ENCODE measurements around the gene ARHGAP15. TPM values are rescaled to one million over a fixed set of nuclear protein-coding genes. Genes with fewer than 3 reads are reported as not detected.

Gene ARHGAP15
- total and polyA plus RNA-seq, 9 donors = 1.5 to 10.0 (median 2.6) TPM

DNA sequence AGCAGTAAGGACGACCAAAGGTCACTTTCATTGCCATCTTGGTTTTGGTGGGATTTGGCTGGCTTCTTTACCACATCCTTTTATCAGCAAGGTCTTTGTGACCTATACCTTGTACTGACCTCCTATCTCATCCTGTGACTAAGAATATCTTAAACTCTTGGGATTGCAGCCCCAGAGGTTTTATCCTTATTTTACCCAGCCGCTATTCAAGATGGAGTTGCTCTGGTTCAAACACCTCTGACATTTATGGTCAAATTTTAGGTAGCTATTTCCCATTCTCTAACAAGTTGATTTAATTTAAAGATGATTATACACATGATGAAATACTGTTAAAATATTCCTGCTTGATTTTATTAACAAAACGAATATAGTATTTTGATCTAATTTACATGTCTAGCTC is 326.1 kb downstream of the ARHGAP15 start:
- TF ChIP-seq, protein P1, sequence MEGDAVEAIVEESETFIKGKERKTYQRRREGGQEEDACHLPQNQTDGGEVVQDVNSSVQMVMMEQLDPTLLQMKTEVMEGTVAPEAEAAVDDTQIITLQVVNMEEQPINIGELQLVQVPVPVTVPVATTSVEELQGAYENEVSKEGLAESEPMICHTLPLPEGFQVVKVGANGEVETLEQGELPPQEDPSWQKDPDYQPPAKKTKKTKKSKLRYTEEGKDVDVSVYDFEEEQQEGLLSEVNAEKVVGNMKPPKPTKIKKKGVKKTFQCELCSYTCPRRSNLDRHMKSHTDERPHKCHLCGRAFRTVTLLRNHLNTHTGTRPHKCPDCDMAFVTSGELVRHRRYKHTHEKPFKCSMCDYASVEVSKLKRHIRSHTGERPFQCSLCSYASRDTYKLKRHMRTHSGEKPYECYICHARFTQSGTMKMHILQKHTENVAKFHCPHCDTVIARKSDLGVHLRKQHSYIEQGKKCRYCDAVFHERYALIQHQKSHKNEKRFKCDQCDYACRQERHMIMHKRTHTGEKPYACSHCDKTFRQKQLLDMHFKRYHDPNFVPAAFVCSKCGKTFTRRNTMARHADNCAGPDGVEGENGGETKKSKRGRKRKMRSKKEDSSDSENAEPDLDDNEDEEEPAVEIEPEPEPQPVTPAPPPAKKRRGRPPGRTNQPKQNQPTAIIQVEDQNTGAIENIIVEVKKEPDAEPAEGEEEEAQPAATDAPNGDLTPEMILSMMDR (IDR thresholded peaks at IDR 0.05) = no peak
- TF ChIP-seq POLR2A (IDR thresholded peaks at IDR 0.05) (no peak), EP300 (IDR thresholded peaks at IDR 0.05) (no peak)
- H3K36me3 ChIP-seq = no peaks in the 10 kb centered on the region
- H3K4me3 ChIP-seq = no peak overlapping the region
- H3K27ac ChIP-seq = no peak overlapping the region
- no peaks in the 10 kb centered on the region for H3K9me3 ChIP-seq
- no peaks in the 10 kb centered on the region for H3K4me1 ChIP-seq (ENCODE audit: insufficient read depth)
- 85 to 95% (median 92%) methylated on average over 3 of the region's 3 CpGs for WGBS, 3 donors
- no peak for DNase-seq
- intact Hi-C loops (cut with DNase I) = no loop called here
- no peaks in the 10 kb centered on the region for H3K27me3 ChIP-seq

DNA sequence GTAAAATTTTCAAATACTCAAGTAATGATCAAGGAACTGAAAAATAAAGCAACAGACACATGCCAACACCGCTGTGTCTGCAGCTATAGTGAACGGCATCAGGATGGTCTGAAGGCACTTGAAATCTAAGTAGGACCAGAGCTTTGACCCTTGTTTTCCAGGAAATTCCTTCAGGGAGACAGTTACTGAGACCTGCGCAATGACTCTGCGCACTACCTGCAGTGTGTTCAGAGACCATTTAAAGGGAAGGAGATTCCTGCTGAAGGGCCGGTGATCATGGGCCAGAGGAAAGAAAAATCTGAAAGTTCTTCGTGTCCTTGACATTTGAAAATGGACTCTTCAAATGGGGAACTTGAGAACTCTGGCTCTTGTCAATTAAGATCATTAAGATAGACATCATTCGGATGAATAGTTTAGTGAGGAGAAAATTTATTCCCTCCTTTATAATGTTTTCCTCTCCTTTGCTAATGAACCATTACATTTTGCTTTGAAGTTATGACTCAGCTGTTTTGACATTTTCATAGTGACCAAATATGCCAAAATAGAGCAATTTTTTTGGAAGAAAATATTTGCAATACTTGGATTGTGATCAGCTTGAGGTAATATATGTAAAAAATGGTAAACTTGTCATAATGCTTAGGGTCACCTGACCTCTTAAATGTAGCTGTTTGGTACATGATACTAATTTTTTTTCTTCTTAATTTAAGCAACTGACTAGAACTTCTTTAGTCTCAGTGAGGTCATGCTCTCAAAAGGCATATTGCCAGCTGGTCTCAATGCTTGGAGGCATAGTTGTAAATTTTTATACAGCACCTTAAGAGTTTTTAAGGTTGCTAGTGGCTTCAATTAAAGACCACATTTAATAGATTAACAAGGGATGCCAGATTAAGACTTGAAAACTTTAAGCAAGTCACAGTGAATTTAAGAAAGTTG is 329.3 kb downstream of the ARHGAP15 start:
- Histone ChIP-seq H3K4me1 (ENCODE audit: insufficient read depth) (no peaks in the 10 kb centered on the region), H3K27ac (no peak overlapping the region), H3K36me3 (no peaks in the 10 kb centered on the region), H3K4me3 (no peak overlapping the region), H3K27me3 (no peaks in the 10 kb centered on the region), H3K9me3 (no peaks in the 10 kb centered on the region)
- intact Hi-C loops (cut with DNase I) = no loop called here
- TF ChIP-seq, protein P1 (IDR thresholded peaks at IDR 0.05) = no peak
- TF ChIP-seq EP300 (IDR thresholded peaks at IDR 0.05) (no peak), POLR2A (IDR thresholded peaks at IDR 0.05) (no peak)
- 89 to 96% (median 90%) methylated on average over 7 of the region's 7 CpGs for WGBS, 3 donors
- DNase-seq = no peak

DNA sequence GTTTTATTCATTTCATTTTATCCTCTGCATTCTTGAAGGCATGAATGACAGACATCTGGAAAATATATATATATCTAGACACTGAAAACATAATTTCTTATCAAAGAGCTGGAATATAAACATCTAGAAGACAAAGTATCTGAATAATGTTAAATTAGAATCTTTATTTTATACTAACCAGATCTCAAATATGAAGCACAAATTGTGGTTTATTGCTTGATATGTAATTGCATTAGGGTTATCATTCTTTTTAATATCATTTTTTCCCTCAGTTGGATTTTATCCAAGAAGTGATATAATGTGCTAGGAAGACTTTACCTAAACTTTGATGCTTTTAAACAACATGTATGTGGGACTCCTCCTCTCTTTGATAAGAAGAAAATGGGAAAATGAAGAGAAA is 331.2 kb downstream of the ARHGAP15 start:
- TF ChIP-seq, protein P1 (IDR thresholded peaks at IDR 0.05) = no peak
- TF ChIP-seq POLR2A (IDR thresholded peaks at IDR 0.05) (no peak), EP300 (IDR thresholded peaks at IDR 0.05) (no peak)
- Histone ChIP-seq H3K36me3 (no peaks in the 10 kb centered on the region), H3K9me3 (no peaks in the 10 kb centered on the region), H3K4me3 (no peak overlapping the region), H3K27me3 (peaks cover 3% of the 10 kb centered on the region), H3K4me1 (ENCODE audit: insufficient read depth) (no peaks in the 10 kb centered on the region), H3K27ac (no peak overlapping the region)
- no peak for DNase-seq
- intact Hi-C loops (cut with DNase I) = no loop called here

DNA sequence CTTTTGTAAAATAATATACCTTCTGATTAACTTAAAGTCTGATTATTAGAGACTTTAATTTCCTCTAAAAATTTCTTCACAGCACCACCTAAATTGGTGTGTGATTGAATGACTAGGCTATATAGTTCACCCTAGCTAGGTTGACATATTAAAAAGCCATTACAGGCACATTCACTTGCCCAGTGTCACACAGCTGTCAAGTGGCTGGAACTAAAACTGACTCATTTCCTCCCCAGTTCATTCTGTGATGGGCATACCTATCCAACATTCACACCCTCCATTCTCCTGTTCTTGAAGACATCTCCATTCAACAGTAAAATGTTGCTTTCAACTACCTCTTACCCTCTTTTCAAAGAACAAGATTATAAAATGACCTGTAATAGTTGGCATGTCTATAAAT is 334.5 kb downstream of the ARHGAP15 start:
- Histone ChIP-seq H3K4me3 (no peak overlapping the region), H3K27ac (no peak overlapping the region), H3K36me3 (no peaks in the 10 kb centered on the region), H3K27me3 (peaks cover 3% of the 10 kb centered on the region), H3K9me3 (no peaks in the 10 kb centered on the region), H3K4me1 (ENCODE audit: insufficient read depth) (no peaks in the 10 kb centered on the region)
- no peak for TF ChIP-seq EP300 (IDR thresholded peaks at IDR 0.05)
- TF ChIP-seq, protein P1 (IDR thresholded peaks at IDR 0.05) = no peak
- no peak for TF ChIP-seq POLR2A (IDR thresholded peaks at IDR 0.05)
- intact Hi-C loops (cut with DNase I) = no loop called here
- DNase-seq = no peak
